Right ventricle myocardium superior (tissue), 1 donor: ENCODE measurements around the gene TNFAIP8. TPM values are rescaled to one million over a fixed set of nuclear protein-coding genes. Genes with fewer than 3 reads are reported as not detected.
"Not testable (repeated sequence)": the region's sequence is repeated elsewhere in the genome, so short reads cannot be mapped to it uniquely, and the experiment has no call there.

Source experiments
- ATAC-seq: fragments of 200-7000 bp; cut with Tn5 transposase; one replicate; pipeline ENCODE4 v1.9.1; 2020; ENCODE audit warnings: mild to moderate bottlenecking; ENCODE audit not compliant: poor library complexity
- DNase-seq: peaks from one replicate; pipeline ENCODE4 v3.0.0-alpha.2; 2020
- intact Hi-C: fragments of 100-400 bp; cut with DNase I; formaldehyde crosslinking; loops from one replicate; pipeline ENCODE4 v1.11.2; 2022
- total RNA-seq: library from RNA; stranded (reverse); fragmentation: NEBNext Ultra II Directional; extraction: Animal tissue kit (Norgen Biotek cat#: 25700); gene quantifications from one replicate; pipeline ENCODE4 v1.2.1, GENCODE V29; 2021
- donor health status: DM: no; HTN: yes; CAD: no; lungs with severe emphysema.

TNFAIP8 gene
- total RNA-seq, 1 donor from 2014 or later: 13.6 TPM

- DNase-seq (no peak), ATAC-seq (no peak)
- intact Hi-C loops: no loop called here
Observed at GRCh38 chr5:119402081-119402480, 46.3 kb downstream of the TNFAIP8 start.

- intact Hi-C loops: no loop called here
- ATAC-seq (no peak), DNase-seq (no peak)
Observed at GRCh38 chr5:119402555-119402954, 46.7 kb downstream of the TNFAIP8 start.

- intact Hi-C loops: no loop called here
- DNase-seq: no peak
- ATAC-seq: no peak
Observed at GRCh38 chr5:119404033-119404432, 48.2 kb downstream of the TNFAIP8 start.

GRCh38 chr5:119405419-119405818 is 49.6 kb downstream of the TNFAIP8 start:
- intact Hi-C loops: no loop called here
- no peak for DNase-seq
- no peak for ATAC-seq

- intact Hi-C loops: no loop called here
Observed at GRCh38 chr5:119406551-119407110, 50.8 kb downstream of the TNFAIP8 start.

GRCh38 chr5:119409235-119409815 is 53.5 kb downstream of the TNFAIP8 start:
- ATAC-seq (no peak), DNase-seq (no peak)
- intact Hi-C loops: no loop called here

More at GRCh38 chr5:119406551-119407110, 50.8 kb downstream of the TNFAIP8 start:
- DNase-seq: no peak
- no peak for ATAC-seq

GRCh38 chr5:119410448-119411159 is 54.8 kb downstream of the TNFAIP8 start:
- DNase-seq (no peak), ATAC-seq (no peak)
- intact Hi-C loops: loop anchor here (5.0 kb wide), 1 partner anchor 93 kb away; no protein-coding TSS in a partner anchor

- ATAC-seq (peak; percentile 98), DNase-seq (peak; percentile 67)
- intact Hi-C loops: loop anchor here (5.0 kb wide), 1 partner anchor 94 kb away; no protein-coding TSS in a partner anchor
Observed at GRCh38 chr5:119411361-119412278, 55.8 kb downstream of the TNFAIP8 start.

- intact Hi-C loops: loop anchor here (5.0 kb wide), 1 partner anchor 95 kb away; no protein-coding TSS in a partner anchor
Observed at GRCh38 chr5:119412279-119413227, 56.7 kb downstream of the TNFAIP8 start.

GRCh38 chr5:119414124-119414734 is 58.4 kb downstream of the TNFAIP8 start:
- intact Hi-C loops: loop anchor here (5.0 kb wide), 1 partner anchor 97 kb away; no protein-coding TSS in a partner anchor
- ATAC-seq, DNase-seq: not testable (repeated sequence)

More at GRCh38 chr5:119412279-119413227, 56.7 kb downstream of the TNFAIP8 start:
- ATAC-seq: no peak
- no peak for DNase-seq

GRCh38 chr5:119417891-119418605 is 62.2 kb downstream of the TNFAIP8 start:
- DNase-seq (no peak), ATAC-seq (peak; percentile 61)
- intact Hi-C loops: loop anchor here (5.0 kb wide), 1 partner anchor 431 kb away; the partner anchor contains the start of gene DTWD2

- DNase-seq: no peak
- intact Hi-C loops: loop anchor here (5.0 kb wide), 1 partner anchor 431 kb away; the partner anchor contains the start of gene DTWD2
- no peak for ATAC-seq
Observed at GRCh38 chr5:119418606-119419100, 62.8 kb downstream of the TNFAIP8 start.

- intact Hi-C loops: no loop called here
- ATAC-seq (no peak), DNase-seq (no peak)
Observed at GRCh38 chr5:119420169-119420568, 64.3 kb downstream of the TNFAIP8 start.

GRCh38 chr5:119426057-119426456 is 70.2 kb downstream of the TNFAIP8 start:
- ATAC-seq: peak; percentile 29
- intact Hi-C loops: no loop called here

GRCh38 chr5:119427060-119427459 is 71.2 kb downstream of the TNFAIP8 start:
- intact Hi-C loops: no loop called here
- DNase-seq (no peak), ATAC-seq (no peak)

More at GRCh38 chr5:119426057-119426456, 70.2 kb downstream of the TNFAIP8 start:
- no peak for DNase-seq

- intact Hi-C loops, DNase-seq, ATAC-seq: not testable (repeated sequence)
Observed at GRCh38 chr5:119427596-119427995, 71.8 kb downstream of the TNFAIP8 start.
